ENCODE results near the gene SYNDIG1. TPM values are rescaled to one million over a fixed set of nuclear protein-coding genes. Genes with fewer than 3 reads are reported as not detected.

SYNDIG1 gene
- total and polyA plus RNA-seq, 2 of the 4 experiments (the other 2 are of a cell fraction) = not detected

DNA sequence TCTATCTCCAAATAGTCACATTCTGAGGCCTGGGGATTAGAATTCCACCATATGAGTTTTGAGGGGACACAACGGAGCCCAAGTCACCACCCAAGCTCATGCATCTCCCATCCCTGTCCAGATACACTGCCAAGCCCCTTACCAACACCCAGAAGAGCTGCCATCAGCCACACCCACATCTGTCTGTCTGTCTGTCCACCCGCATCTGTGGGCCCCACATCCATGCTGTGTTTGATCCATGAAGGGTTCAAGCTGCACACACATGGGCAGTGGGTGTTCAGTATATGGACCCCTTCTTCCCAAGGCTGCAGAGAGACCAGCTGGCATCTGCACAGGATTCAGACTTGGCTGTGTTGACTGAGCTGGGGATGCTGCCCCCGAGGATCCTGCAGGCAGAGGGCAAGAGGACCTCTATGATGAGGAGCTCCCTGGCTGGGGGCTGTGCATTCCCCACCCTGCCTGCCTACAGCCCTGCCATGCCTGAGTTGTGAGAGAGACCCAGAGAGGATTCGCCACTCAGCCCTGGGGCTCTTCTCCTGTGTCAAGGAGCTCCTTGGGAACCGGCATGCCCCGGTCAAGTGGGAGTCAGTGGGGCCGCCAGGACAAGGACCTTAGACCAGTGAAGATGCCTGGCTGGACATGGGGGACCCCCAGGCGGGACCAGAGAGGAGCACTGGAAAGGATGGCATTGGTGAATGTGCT, 206.4 kb downstream of the SYNDIG1 start (continued):
- no peak for TF ChIP-seq CHD1 (IDR thresholded peaks at IDR 0.05; ENCODE audit: low read depth, low read length)

- Histone ChIP-seq H4K8ac (ENCODE audit: low read depth in 2 of 2, low read length in 2 of 2) (no peak overlapping the region), H3K56ac (ENCODE audit: extremely low read depth, insufficient read depth, low read length) (no peak overlapping the region), H3K27ac (ENCODE audit: insufficient read depth, low read length) (no peak overlapping the region), H3K9me1 (ENCODE audit: insufficient read depth, low read length) (peaks cover 13% of the 10 kb centered on the region), H2BK5ac (ENCODE audit: low read depth, low read length, poor library complexity, severe bottlenecking) (no peak overlapping the region), H3K27me3 (ENCODE audit: control insufficient read depth, insufficient read depth, low read length) (0 out of 2 replicates have a peak, but pooled peaks cover 2% of the 10 kb centered on the region), H3K9me3 (ENCODE audit: control insufficient read depth, insufficient read depth, low read length) (no peaks in the 10 kb centered on the region), H2AK5ac (ENCODE audit: low read depth, low read length) (no peak overlapping the region), H3K23ac (ENCODE audit: low read depth, low read length) (no peak overlapping the region), H4K91ac (ENCODE audit: insufficient read depth, low read depth, low read length) (no peak overlapping the region), H3K9ac (ENCODE audit: low read depth, low read length) (no peak overlapping the region), H2BK20ac (ENCODE audit: low read depth, low read length) (0 out of 2 replicates have a peak overlapping the region, but pooled peaks have one; percentile 8), H2BK120ac (ENCODE audit: low read depth, low read length) (peak overlapping the region; percentile 6; the same call in 1 of the 2 replicates), H3K14ac (replicated peaks; ENCODE audit: low read depth, low read length) (no peak overlapping the region), H2AFZ (replicated peaks; ENCODE audit: low read length, poor library complexity) (no peak overlapping the region), H4K5ac (ENCODE audit: low read depth, low read length) (no peak overlapping the region), H3K4me2 (ENCODE audit: low read depth, low read length) (no peak overlapping the region), H3K4ac (ENCODE audit: low read depth, low read length) (no peak overlapping the region; the same call in 1 of the 2 replicates), H3K36me3 (ENCODE audit: control insufficient read depth, insufficient read depth, low read length) (no peaks in the 10 kb centered on the region), H2BK15ac (ENCODE audit: low read depth, low read length) (no peak overlapping the region), H4K20me1 (ENCODE audit: insufficient read depth, low read length) (no peaks in the 10 kb centered on the region; the same call in 1 of the 2 replicates), H3K18ac (ENCODE audit: low read depth, low read length) (no peak overlapping the region), H2AK9ac (replicated peaks; ENCODE audit: low read depth, low read length, poor library complexity) (peak overlapping the region; percentile 7), H3K4me3 (ENCODE audit: insufficient read depth, low read depth, low read length) (no peak overlapping the region), H3K4me1 (ENCODE audit: control insufficient read depth, insufficient read depth, low read length) (peaks cover 17% of the 10 kb centered on the region), H3K79me1 (ENCODE audit: low read depth in 1 of 2, low read length in 2 of 2) (no peaks in the 10 kb centered on the region)
- POLR2A ChIA-PET (ENCODE audit: unreplicated experiment) = no interaction called here
- DNase-seq = no peak
- no peak for ATAC-seq (ENCODE audit: low read depth)
- TF ChIP-seq, protein P1, sequence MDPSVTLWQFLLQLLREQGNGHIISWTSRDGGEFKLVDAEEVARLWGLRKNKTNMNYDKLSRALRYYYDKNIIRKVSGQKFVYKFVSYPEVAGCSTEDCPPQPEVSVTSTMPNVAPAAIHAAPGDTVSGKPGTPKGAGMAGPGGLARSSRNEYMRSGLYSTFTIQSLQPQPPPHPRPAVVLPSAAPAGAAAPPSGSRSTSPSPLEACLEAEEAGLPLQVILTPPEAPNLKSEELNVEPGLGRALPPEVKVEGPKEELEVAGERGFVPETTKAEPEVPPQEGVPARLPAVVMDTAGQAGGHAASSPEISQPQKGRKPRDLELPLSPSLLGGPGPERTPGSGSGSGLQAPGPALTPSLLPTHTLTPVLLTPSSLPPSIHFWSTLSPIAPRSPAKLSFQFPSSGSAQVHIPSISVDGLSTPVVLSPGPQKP (IDR thresholded peaks at IDR 0.05; ENCODE audit: borderline replicate concordance, low read depth, low read length) = no peak
- TF ChIP-seq CTCF (conservative IDR thresholded peaks at IDR 0.05; ENCODE audit: low read depth, low read length) (no peak), CHD1 (IDR thresholded peaks at IDR 0.05; ENCODE audit: low read depth, low read length) (no peak), CEBPB (IDR thresholded peaks at IDR 0.05; ENCODE audit: low read depth, low read length) (no peak), POLR2A (IDR thresholded peaks at IDR 0.05; ENCODE audit: low read depth, low read length) (no peak), MXI1 (IDR thresholded peaks at IDR 0.05; ENCODE audit: borderline replicate concordance, low read depth, low read length) (no peak)
- dilution Hi-C loops (cut with HindIII; ENCODE audit: low sequenced_read_pairs, unreplicated experiment) = no loop called here
- intact Hi-C loops (cut with micrococcal nuclease) = no loop called here
- in situ Hi-C loops (cut with MboI; ENCODE audit: low sequenced_read_pairs) = no loop called here
- BruUV-seq (replicated peaks) = no TSS peak
- WGBS, 2 experiments (ENCODE audit: extremely low coverage in 2 of 2, insufficient read length in 1 of 2) = 90% methylated on average over 2 of the region's 11 CpGs; no CpG with 5 or more reads in 1 of the 2 experiments
- CTCF ChIA-PET = no interaction called here
These were observed 207.0 kb downstream of the SYNDIG1 start for GRCh38 chr20:24676353-24676977.

All from IMR-90 (cell line).